ENCODE measurements around the gene ETNK1. TPM values are rescaled to one million over a fixed set of nuclear protein-coding genes. Genes with fewer than 3 reads are reported as not detected.
"Not testable (repeated sequence)": the region's sequence is repeated elsewhere in the genome, so short reads cannot be mapped to it uniquely, and the experiment has no call there.

ETNK1 gene
- total and polyA plus RNA-seq, 4 donors, result 14.3 to 129 (median 48.5) TPM

DNA sequence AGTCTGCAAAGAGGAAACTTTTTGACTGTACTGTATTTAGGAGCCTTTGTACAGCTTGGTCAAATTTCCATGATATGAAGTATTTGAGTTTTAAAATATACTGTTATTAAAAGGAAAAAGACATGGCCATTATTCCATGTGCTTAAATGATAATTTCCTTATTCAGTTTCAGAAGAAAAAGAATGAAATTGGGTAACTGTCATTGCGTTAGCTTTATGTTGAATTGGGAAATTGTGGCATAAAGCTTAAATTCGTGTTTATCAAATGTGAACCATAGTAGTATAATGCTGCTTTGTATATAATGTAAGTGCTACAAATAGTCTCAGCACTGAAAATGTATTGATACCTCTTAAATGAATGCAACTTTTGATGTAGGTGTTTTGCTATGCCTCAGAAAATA is 64.9 kb downstream of the ETNK1 start:
- Histone ChIP-seq H3K27me3 (ENCODE audit: control insufficient read depth in 3 of 3, insufficient read depth in 3 of 3, low read length in 2 of 3) (no peaks in the 10 kb centered on the region), H3K9me3 (ENCODE audit: control insufficient read depth in 4 of 4, insufficient read depth in 3 of 4, low read length in 3 of 4) (no peaks in the 10 kb centered on the region), H3K36me3 (ENCODE audit: control insufficient read depth in 4 of 4, insufficient read depth in 4 of 4, low read length in 4 of 4) (peaks cover 0 to 14% (median 0%) of the 10 kb centered on the region in 4 donors), H3K27ac (ENCODE audit: low read depth in 1 of 2, low read length in 1 of 2) (no peak overlapping the region), H3K4me1 (ENCODE audit: control insufficient read depth in 5 of 5, insufficient read depth in 5 of 5, low read length in 5 of 5) (peaks cover 0 to 5% (median 0%) of the 10 kb centered on the region in 5 donors), H3K4me3 (no peak overlapping the region), H3K9ac (ENCODE audit: insufficient read depth in 1 of 2, low read length in 2 of 2) (no peak overlapping the region)
- DNase-seq, result no peak
- ATAC-seq (ENCODE audit: insufficient read depth, low FRiP score), result no peak
- TF ChIP-seq, protein P1, sequence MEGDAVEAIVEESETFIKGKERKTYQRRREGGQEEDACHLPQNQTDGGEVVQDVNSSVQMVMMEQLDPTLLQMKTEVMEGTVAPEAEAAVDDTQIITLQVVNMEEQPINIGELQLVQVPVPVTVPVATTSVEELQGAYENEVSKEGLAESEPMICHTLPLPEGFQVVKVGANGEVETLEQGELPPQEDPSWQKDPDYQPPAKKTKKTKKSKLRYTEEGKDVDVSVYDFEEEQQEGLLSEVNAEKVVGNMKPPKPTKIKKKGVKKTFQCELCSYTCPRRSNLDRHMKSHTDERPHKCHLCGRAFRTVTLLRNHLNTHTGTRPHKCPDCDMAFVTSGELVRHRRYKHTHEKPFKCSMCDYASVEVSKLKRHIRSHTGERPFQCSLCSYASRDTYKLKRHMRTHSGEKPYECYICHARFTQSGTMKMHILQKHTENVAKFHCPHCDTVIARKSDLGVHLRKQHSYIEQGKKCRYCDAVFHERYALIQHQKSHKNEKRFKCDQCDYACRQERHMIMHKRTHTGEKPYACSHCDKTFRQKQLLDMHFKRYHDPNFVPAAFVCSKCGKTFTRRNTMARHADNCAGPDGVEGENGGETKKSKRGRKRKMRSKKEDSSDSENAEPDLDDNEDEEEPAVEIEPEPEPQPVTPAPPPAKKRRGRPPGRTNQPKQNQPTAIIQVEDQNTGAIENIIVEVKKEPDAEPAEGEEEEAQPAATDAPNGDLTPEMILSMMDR (IDR thresholded peaks at IDR 0.05; ENCODE audit: control extremely low read depth, extremely low read depth), result no peak
- 44 to 71% methylated on average over 2 of the region's 2 CpGs for WGBS, 2 donors

DNA sequence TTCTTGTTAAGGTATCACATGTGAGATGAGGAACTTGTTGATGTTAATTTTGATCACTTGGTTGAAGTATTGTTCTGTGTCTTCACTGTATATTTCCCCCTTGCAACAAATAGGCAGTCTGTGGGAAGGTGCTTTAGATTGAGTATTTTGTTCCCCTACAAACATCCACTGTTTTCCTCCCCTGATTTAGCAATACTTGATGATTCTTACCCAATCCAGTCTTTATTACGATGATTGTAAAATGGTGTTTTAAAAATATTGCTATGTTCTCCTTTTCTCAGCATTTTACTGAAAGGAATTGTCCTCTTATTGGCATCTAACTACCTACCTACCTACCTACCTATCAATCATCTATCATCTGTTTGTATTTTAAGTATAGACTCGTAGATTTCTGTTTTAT is 66.3 kb downstream of the ETNK1 start:
- Histone ChIP-seq H3K27me3 (ENCODE audit: control insufficient read depth in 3 of 3, insufficient read depth in 3 of 3, low read length in 2 of 3) (no peaks in the 10 kb centered on the region), H3K9me3 (ENCODE audit: control insufficient read depth in 4 of 4, insufficient read depth in 3 of 4, low read length in 3 of 4) (no peaks in the 10 kb centered on the region), H3K27ac (ENCODE audit: low read depth in 1 of 2, low read length in 1 of 2) (no peak overlapping the region), H3K4me3 (no peak overlapping the region), H3K4me1 (ENCODE audit: control insufficient read depth in 5 of 5, insufficient read depth in 5 of 5, low read length in 5 of 5) (peaks cover 0 to 5% (median 0%) of the 10 kb centered on the region in 5 donors), H3K36me3 (ENCODE audit: control insufficient read depth in 4 of 4, insufficient read depth in 4 of 4, low read length in 4 of 4) (peaks cover 0 to 9% (median 0%) of the 10 kb centered on the region in 4 donors), H3K9ac (ENCODE audit: insufficient read depth in 1 of 2, low read length in 2 of 2) (no peak overlapping the region)
- TF ChIP-seq, protein P1 (IDR thresholded peaks at IDR 0.05; ENCODE audit: control extremely low read depth, extremely low read depth), result no peak
- ATAC-seq (ENCODE audit: insufficient read depth, low FRiP score), result no peak
- peak in 2 of 3 donors; percentile 12 to 31 for DNase-seq
- 60 to 80% methylated on average over 2 of the region's 2 CpGs for WGBS, 2 donors

DNA sequence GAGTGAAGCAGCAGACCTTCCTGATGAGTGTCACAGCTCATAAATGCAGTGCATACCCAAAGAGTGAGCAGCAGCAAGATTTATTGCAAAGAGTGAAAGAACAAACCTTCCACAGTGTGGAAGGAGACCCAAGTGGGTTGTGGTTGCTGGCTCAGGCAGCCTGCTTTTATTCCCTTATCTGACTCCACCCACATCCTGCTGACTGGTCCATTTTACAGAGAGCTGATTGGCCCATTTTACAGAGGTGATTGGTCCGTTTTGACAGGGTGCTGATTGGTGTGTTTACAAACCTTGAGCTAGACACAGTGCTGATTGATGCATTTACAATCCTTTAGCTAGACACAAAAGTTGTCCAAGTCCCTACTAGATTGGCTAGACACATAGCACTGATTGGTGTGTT is 67.5 kb downstream of the ETNK1 start:
- not testable (repeated sequence) for DNase-seq; H3K9me3 ChIP-seq (ENCODE audit: control insufficient read depth in 4 of 4, insufficient read depth in 3 of 4, low read length in 3 of 4); ATAC-seq (ENCODE audit: insufficient read depth, low FRiP score); H3K4me3 ChIP-seq; H3K9ac ChIP-seq (ENCODE audit: insufficient read depth in 1 of 2, low read length in 2 of 2); H3K27ac ChIP-seq (ENCODE audit: low read depth in 1 of 2, low read length in 1 of 2); H3K4me1 ChIP-seq (ENCODE audit: control insufficient read depth in 5 of 5, insufficient read depth in 5 of 5, low read length in 5 of 5); H3K36me3 ChIP-seq (ENCODE audit: control insufficient read depth in 4 of 4, insufficient read depth in 4 of 4, low read length in 4 of 4); H3K27me3 ChIP-seq (ENCODE audit: control insufficient read depth in 3 of 3, insufficient read depth in 3 of 3, low read length in 2 of 3)
- WGBS, 2 donors, result 82 to 84% methylated on average over 1 of the region's 1 CpG

DNA sequence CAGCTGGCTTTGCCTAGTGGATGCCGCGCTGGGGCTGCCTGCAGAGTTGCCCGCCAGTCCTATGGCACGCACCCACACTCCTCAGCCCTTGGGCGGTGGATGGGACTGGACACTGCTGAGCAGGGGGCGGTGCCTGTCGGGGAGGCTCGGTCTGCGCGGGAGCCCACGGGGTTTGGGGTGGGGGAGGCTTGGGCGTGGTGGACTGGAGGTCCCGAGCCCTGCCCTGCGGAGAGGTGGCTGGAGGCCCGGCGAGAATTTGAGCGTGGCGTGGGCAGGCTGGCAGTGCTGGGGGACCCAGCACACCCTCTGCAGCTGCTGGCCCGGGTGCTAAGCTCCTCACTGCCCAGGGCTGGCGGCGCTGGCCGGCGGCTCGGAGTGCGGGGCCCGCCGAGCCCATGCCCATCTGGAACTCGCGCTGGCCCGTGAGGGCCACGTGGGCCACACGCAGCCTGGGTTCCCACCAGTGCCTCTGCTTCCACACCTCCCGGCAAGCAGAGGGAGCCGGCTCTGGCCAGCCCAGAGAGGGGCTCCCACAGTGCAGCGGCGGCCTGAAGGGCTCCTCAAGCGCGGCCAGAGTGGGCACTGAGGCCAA is 68.1 kb downstream of the ETNK1 start:
- ATAC-seq (ENCODE audit: insufficient read depth, low FRiP score) (no peak), DNase-seq (no peak)
- no peaks in the 10 kb centered on the region for H3K36me3 ChIP-seq (ENCODE audit: control insufficient read depth in 4 of 4, insufficient read depth in 4 of 4, low read length in 4 of 4)
- no peaks in the 10 kb centered on the region for H3K4me1 ChIP-seq (ENCODE audit: control insufficient read depth in 5 of 5, insufficient read depth in 5 of 5, low read length in 5 of 5)
- no peak overlapping the region for H3K27ac ChIP-seq (ENCODE audit: low read depth in 1 of 2, low read length in 1 of 2)
- WGBS, 2 donors, result 96 to 97% methylated on average over 34 to 38 of the region's 38 CpGs
- TF ChIP-seq, protein P1 (IDR thresholded peaks at IDR 0.05; ENCODE audit: control extremely low read depth, extremely low read depth), result no peak
- no peaks in the 10 kb centered on the region for H3K9me3 ChIP-seq (ENCODE audit: control insufficient read depth in 4 of 4, insufficient read depth in 3 of 4, low read length in 3 of 4)
- H3K4me3 ChIP-seq, result no peak overlapping the region
- no peaks in the 10 kb centered on the region for H3K27me3 ChIP-seq (ENCODE audit: control insufficient read depth in 3 of 3, insufficient read depth in 3 of 3, low read length in 2 of 3)
- H3K9ac ChIP-seq (ENCODE audit: insufficient read depth in 1 of 2, low read length in 2 of 2), result no peak overlapping the region
